ENCODE results near the gene MPPED1.

The MPPED1 gene

DNA sequence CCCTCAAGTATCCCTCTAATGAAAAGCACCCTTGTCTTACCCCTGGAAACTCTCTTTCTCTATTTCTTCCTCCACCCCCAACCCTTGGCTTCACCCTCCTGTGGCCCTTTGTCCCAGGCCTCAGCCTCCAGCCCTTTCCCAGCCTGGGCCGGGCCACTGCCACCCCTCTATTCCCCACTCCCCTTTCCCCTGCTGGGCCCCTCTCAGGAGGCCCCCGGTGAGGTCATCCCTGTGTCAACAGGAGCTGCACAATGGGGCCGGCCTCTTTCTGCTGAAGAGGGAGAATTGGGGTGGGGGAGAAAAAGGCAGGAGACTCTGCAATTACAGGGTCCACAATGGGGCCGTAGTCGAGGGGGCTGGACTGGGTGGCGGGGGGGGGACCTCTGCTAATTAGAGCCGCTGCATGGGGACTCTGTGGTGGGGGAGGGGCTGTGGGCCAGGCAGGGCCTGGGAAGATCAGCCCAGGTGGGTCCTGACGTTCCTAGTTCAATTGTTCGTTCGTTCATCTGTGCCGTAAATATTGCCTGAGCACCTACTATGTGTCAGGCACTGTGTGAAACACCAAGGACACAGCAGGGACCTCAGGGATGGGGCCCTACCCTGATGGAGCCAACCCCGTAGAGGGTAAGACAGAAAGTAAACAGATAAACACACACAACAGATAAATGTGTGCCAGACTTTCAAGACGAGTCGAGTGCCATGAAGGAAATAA lies 18.5 kb upstream of the MPPED1 start:
- no peak for DNase-seq

DNA sequence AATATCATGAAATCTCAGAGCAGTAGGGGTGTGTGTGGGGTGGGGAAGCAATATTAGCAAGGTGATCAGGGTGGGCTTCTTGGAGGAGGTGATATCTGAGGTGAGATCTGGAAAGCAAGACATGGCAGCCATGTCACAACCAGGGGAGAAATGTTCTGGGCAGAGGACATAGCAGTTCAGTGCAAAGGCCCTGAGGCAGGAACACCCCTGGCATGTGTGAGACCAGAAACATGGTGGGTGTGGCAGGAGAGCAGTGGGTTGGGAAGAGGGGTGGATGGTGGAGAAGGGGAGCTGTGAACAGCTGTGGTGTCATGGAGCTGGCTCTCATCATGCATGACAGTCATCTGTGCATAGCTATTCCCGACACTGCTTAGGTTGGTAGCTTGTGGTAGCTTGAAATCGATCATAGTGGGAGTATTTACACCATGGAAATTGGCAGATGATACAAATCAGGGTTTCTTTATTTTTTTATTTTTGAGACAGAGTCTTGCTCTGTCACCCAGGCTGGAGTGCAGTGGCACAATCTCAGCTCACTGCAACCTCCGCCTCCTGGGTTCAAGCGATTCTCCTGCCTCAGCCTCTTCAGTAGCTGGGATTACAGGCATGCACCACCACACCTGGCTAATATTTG lies 17.9 kb upstream of the MPPED1 start:
- DNase-seq: no peak

DNA sequence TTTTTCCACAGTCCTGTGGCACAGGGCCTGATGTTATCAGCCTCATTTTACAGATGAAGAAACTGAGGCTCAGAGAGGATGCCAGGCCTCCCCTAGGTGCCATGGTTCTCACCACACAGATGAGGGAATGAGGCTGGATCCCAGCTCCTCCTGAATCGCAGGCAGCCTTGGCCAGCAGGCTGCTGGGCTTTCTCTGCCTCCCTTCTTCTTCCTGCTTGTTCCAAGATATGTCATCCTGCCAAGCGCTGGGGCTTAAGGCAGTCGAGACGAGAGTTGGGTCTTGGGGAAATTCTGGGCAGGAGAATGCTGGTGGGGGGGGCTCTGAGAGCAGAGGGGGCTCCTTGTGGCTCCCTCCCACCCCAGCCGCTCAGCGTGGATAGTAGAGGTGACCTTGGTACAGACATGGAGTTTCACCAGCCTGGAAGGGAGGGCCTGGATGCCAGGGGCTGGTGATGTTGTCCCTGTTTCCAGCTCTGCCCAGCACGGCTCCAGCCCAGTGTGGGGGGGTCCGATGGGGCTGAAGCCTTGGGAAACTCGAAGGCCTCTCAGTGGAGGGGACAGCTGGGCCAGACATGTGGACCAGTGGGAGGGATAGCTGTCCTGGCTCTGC lies 16.6 kb upstream of the MPPED1 start:
- no peak for DNase-seq

DNA sequence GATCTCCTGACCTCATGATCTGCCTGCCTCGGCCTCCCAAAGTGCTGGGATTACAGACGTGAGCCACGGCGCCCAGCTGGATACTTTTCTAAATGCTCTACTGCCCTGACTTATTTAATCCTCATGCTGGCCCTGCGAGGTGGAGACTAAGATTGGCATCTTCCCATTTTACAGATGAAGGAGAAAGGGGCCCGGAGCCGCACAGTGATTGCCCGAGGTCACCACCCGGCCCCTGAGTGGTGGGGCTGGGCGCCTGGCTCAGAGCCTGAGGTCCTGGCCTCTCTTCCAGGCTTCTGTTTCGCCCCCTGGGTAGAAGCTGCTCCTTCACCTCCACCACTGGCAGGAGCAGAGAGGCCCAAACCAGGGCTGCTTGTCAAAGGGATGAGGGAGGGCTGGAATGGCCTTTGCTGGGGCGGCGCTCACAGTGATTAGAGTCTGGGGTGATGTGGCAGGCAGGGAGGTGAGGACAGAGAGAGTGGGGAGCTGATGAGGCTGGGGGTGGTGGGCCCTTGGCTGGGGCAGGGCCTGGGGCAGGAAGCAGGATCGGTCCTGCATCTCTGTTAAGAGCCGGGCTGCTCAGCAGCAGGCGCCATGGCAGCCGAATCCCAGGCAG lies 15.4 kb upstream of the MPPED1 start:
- DNase-seq: no peak

DNA sequence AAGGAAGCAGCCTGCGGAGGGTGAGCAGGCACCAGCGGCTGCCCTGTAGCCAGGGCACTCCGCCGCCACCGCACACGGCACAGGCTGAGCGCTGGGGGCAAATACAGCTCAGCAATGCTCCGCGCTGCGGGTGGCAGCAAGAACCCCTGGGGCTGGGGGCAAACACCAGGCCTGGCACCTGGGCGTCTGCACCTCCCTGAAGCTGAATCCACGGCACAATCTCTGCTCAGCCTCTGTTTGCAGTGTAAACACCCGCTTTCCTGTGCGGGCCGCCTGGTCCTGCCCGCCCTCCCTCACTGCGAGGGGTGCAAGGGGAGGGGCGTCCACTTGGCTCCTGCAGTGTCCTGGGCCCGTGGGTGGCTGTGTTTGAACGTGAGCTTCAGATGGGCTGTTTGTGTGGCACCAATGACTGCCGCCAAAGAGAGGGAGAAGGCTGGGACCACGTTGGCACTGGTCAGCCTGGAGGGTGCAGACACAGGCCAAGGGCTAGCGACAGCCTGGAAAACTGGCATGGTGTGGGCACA lies 14.8 kb upstream of the MPPED1 start:
- DNase-seq: no peak

DNA sequence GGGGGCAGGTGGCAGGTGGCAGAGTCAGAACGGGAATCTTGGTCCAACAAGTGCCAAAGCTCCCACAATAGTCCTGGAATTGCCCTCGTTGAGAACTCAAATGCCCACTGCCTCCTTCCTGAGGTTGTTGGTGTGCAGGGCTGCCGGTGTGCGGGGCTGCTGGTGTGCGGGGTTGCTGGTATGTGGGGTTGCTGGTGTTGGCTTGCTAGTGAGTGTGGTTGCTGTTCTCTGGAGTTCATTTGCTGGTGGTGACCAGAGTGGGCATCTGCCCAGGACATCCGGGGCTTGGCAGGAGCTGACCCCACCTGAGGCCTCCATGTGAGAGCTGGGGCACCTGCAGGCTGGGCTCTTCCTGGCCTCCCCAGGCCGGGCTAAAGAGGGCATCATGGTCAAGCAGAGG lies 14.0 kb upstream of the MPPED1 start:
- no peak for DNase-seq

DNA sequence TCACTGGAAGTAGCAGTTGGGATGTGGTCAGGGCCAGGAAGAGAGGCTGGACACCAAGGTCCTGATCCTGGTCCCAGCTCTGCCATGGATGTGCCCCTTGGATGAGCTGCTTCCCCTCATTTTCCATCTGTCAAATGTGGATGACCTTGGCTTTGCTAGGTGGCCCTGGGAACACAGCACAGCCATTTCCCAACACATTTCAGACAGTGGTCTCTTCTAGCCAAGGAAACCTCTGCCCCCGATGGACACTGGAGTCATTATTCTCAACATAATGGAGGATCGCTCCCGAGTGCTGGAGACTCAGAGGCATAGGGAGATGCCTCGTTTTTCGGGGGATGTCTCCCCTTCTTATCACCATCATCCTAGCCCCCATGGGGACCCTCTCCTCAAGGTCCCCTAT lies 13.6 kb upstream of the MPPED1 start:
- DNase-seq: no peak

DNA sequence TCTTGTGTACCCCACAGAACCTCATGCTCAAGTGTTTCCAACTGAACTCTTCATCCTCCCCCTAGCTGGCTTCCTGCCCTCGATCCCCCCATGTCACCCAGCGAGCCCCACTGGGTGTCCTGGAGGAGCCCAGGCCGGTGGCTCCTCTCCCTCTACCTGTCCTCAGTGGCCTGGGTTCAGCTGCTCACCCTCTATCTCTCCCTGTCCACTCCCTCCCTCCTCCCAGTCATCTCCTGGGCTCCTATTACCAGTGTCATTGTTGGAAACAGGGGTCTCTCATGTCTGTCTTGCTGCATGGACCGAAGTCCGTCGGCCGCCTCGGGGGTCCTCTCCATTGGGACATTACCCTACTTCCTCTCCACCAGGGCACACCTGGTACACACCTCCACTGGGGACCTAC lies 12.9 kb upstream of the MPPED1 start:
- DNase-seq: no peak

DNA sequence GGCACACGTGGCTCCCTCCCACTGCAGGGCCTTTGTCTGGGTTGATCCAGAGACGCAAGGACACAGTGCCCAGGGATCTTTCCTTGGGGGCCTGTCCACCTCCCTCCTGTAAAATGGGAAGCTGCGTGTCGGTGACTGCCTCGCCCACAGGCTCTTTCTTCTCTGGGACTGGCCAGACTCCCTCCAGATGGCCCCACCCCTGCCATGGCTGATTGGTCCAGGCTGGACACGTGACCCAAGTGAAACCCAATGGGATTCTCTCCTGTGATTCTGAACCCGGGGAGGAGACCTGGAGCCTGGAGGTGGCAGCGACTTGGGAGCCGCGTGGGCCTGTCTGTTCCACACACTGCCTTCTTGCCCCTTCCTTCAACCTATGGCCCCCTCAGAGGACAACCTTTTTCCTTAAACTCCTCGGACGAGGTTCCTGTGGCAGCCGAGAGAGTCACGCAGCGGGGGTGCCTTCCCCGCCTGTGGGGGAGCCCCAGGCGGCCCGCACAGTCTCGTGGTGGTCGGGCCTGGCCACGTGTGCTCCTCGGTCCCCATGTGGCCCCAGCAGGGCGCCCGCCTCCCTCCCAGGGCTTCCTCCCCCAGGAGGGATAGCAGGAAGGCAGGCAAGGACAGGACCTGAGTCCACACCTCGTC lies 12.4 kb upstream of the MPPED1 start:
- DNase-seq: no peak

DNA sequence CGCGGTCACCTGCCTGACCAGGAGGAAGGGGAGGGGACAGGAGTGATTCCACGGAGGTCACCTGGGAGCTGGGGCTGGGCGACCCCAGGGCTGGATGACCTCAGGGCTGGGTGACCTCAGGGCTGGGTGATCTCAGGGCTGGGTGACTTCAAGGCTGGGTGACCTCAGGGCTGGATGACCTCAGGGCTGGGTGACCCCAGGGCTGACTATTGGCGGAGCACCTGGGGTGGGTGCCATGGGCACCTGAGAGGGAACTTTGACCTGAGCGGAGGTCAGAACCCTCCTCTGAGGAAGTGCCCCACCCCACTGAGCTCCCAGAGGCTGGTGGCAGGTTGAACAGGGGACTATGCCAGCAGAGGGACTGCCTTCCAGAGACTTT lies 11.8 kb upstream of the MPPED1 start:
- no peak for DNase-seq

DNA sequence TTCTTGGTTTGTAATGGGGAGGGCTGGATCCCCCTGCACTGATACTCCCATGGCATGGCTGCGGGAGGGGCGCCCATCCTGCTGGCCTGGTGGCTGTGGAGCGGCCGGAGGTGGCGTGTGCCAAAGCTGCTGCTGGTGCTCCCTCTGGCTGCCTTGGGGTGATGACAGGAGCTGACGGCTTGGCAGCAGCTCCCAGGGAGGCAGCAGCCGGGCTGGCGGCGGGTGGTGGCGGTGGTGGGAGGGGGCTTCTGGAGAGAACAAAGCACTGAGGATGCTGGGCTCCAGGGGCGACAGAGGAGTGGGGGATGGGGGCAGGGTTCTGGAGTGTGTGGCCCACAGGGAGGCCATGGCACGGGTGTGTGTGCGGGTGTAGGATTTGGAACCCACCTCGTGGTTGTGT lies 11.4 kb upstream of the MPPED1 start:
- no peak for DNase-seq

DNA sequence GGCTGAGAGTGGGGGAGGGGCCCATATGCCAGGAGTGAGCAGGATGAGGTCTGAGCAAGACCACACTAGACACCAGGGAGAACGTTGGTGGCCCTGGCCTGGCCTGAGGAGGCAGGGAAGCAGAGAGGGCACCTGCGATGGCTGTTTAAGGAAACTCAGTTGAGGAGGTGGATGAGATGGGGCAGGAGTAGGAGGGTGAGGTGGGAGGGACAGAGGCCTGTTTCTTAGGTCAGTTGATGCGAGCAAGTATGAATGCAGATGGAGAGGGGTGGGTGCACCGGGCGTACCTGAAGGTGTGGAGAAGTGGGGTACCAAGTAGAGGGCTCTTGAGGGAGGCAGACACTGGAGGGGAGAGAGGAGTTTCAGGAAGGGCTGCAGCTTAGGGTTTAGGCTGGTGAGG lies 10.6 kb upstream of the MPPED1 start:
- DNase-seq: no peak

DNA sequence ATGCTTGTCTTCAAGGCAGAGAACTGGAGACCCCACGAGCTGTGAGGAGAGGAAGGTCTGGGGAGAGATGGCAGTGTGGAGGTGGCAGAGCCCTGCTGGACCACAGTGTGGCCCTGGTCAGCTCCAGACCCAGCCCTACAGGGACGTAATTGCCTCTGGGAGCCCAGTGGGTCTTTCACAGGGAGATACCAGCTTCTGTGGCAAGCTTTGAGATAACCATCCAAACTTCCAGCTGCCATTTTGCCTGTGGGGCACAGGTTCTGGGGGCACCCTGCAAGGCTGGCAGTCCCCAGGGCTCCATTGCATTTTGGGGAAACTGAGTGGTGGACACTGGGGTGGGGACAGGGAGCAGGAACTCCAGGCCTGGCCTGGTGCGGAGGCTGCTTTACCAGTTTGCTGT lies 10.2 kb upstream of the MPPED1 start:
- DNase-seq: no peak

DNA sequence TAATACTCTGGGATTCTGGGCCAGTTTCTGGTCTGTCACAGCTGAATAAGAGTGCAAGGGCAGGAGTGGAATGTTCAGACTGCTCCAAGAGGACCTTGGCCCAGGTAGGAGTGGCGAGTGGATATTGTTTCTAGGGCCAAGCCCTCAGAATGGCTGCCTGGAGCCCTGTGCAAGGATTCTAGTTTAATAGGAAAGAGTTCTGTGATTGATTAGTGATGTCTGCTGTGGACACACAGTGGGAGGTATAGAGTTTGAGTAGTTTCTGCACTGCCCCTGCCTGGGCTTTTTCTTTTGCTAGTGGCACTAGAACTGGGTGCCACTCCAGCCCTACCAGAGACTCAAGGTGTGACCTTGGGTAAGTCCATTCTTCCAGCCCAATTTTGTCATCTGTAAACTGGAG lies 9.7 kb upstream of the MPPED1 start:
- no peak for DNase-seq

DNA sequence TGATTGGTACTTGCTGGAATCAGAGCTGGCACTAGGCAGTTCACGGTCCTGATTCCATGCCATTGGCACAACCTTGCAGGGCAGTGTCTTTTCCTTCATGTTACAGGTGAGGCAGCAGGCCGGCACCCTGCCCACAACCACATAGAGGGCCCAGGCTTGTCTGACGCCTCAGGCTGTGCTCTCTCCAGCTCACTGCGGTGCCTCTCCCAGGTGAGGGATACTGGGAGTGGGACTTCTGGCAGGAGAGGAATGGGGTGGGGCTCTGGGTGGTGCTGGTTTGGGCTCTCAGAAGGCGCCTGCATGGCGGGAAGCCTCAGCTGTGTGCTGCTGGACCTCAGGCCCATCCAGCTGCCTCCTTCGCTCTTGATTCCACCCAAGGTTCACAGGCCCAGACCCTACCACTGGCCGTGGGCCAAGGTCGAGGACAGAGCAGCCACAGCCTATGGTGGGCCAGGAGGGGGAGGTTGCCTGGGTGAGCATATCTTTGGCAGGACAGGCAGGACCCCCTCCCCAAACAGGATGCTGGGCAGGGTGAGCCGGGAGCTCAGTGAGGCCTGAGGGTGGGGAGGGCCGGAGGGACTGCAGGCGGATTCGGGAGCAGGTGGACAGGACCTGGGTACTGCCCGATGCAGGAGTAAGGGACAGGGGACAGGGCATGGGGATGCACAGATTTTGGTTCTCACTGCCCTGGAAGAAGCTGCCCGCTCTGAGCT lies 7.0 kb upstream of the MPPED1 start:
- no peak for DNase-seq

DNA sequence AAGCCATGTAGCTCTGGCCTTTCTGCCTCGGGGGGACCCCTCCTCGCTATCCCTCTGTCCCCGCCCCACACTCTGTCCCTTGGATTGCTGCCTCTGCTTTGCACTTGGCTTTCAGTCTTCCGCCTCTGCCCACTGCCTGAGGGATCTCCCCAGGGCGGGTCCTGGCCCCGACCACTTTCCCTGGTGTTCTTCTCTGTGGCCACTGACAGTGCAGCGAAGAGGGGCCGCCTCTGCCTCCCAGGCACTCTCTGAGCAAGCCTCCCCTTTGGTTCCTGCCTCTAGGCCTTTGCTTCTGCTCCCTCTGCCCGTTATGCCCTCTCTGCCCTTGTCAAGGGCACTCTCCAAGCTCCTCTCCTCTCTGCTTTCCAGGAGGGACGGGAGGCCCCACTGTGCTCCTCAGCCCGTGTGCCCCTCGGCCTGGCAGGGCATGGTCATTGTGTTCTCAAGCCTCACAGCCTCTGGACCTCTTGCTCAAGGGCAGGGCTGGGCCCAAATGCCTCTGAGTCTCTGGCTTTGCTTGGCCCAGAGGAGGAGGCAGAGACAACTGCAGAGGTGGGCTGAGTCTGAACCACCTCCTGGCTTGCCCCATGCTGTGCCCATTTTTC lies 5.5 kb upstream of the MPPED1 start:
- DNase-seq: no peak

DNA sequence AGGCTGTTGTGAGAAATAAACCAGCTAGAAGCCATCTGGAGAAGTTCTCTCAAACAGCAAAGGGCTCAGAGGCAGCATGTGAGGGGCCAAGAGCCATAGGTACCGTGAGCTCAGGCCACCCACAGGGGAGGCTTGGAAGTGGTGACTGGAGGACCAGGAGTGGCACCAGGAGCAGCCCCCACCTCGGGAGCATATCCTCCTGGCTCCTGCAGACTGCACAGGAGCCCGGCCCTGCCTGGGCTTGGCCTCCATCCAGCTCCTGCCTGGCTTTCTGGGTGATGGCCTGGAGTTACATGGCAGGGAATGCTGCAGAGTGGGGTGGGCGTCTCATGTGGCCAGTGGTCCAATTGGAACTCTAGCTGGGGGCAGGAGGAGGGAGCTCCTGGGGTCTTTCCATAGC lies 4.2 kb upstream of the MPPED1 start:
- no peak for DNase-seq

DNA sequence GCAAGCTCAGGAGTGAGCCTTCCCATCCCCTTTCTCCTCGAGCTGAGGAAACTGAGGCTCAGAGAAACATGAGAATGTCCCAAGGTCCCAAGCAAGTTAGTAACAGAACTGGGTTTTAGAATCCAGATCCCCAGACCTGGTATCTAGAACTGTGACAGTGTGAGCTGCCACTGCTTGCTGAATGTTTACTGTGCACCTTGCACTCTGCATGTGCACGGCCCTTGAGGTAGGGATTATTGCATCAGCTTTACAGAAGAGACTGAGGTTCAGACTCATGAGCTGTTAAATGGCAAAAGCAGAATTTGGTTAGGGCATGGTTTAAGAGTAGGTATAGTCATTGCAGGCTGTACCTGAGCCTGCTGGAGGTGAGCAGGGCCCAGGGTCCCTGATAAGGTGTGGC lies 3.8 kb upstream of the MPPED1 start:
- DNase-seq: no peak

DNA sequence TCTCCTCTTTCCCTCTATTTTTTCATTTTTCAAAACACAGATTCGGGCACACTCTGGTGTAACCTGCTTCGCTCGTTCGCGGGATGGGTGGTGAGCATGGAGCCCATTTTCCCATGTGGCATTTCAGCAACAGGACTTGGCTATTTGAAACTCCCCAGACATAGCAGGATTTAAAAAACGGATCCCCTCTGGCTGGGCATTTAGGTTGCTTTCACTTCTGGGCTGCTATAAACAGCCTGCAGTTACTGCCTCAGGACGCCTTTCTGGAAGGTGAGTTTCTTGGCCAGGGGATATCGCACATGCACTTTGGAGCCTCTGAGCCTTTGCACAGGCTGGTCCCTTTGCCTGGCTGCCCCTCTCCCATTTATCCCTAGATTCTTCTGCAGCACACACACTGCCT lies 2.8 kb upstream of the MPPED1 start:
- DNase-seq: no peak

DNA sequence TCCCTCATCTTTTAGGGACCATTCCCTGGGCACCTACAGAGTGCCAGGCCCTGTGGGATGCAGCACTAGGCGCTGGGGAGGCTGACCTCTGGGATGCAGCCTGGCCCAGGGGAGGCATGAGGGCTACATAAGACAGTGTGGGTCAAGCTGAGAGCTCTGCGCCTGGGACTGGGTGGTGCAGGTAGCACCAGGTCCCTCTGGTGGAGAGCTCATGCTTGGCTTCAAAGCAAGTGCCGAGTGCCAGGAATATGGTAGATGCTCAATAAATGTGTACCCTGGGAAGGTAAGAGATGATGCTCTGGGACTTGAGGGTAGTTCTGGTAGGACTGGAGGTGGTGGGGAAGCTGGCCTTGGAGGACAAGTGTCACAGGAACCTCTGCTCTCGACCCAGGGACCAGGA lies 2.0 kb upstream of the MPPED1 start:
- DNase-seq: no peak

DNA sequence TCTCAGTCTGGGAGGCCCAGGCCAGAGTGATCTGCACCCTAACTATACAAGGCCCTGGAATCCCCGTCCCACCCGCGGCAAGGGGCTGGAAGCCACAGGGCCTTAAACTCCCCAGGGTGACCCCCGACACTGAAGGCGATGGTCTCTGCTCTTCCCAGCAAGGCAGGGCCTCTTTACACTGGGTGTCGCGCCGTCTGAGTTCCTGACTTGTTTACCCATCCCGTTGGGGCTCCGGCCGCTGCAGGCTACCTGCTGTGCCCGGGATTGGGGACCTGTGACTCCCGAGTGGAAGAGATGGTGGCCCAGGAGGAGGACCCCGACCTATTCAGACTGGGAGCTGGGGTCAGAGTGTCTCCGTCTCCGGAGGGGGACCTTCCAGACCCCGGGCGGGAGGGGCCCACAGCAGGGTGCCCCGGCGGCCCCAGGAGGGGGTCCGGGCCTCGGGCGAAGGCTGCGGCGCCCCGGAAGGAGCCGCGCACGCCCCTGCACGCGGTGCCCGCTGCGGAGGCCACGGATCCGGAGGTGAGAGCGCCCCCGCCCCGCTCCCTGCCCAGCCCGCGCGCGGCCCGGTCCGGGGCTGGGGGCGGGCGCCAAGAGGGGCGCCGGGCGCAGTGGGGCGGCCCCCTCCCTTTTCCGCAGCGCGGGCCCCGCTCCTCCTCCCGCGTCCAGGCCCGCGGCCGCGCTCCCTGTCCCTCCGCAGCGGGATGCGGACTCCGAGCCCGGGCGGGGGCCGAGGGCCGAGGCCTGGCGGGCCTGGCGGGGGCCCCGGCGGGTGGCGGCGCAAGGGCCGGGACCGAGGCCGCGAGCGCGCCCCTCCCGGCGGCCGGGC lies 560 bp upstream of the MPPED1 start:
- DNase-seq: no peak

Measured in inflammatory macrophage treated with lipopolysaccharide for 4 hours (primary cell).